NCI-H1417 (cell line): ENCODE data around the gene CLIC5.
A peak's percentile ranks its signal among the peaks of the same experiment; 100 is the strongest.

ENCODE experiments used
- DNase-seq, 3 experiments: peaks; one replicate each; lab custom pipeline; 2025; lab: John Stamatoyannopoulos, UW

CLIC5 gene

DNA sequence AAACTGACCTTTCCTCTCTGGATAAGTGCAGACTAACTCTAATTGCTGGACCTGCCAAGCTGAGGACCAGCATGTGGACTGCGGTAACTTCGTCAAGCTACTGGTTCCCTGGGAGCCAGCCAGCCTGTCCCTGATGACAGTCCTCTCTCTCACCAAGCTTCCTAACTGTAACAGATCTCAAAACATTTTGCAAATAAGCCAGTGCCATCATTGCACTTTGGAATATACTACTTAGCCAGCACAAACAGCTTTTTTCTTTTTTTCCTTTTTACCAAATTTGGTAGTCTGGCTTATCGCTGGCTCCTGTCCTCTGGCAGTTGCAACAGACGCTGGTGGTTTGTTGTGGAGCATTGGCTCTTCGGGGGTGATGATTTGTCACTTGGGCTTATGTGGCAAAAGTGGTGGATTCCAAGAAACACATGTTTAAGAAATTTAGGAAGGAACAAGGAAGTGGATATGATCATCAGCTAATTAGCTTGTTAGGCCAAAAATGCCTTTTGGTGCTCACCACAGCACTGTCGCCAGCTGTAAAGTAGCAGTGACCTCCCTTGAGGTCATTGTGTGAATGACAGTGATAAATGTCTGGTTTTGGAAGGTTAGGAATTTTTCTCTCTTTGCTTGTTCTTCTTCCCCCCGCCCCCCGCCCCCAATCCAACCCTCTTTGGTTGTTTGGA lies 171.7 kb downstream of the CLIC5 start:
- peak in 1 of 3 experiments; percentile 49 for DNase-seq

DNA sequence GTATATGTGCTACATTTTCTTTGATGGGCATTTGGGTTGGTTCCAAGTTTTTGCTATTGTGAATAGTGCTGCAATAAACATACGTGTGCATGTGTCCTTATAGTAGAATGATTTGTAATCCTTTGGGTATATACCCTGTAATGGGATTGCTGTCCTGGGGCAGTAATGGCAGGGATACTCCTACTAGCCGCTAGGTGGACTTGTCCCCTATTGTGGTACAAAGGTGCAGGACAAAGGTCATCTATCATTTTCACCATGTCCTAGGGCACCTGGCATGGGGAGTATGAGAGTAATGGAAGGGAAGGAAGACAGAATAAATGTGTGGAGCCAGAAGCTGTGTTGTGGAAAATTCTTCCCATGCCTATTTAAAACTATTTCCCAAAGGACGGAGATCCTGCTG lies 174.6 kb downstream of the CLIC5 start:
- no peak for DNase-seq

DNA sequence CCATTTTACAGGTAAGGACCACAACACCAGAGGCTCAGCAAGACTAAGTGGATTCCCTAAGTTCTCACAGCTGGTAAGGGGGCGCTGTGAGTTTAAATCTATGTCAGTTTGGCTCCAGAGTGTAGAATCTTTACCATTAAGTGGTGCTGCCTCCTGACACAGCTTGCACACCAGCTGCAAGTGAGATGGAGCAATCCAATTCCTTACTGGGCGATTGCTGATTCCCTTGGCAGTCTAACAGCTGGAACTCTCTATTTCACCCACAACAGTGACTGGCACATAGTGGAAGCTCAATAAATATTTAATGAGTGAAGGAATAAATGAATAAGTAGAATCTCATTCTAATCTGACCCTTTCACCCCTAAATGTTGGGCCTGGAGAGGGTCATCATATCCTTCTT lies 176.7 kb downstream of the CLIC5 start:
- DNase-seq = no peak

DNA sequence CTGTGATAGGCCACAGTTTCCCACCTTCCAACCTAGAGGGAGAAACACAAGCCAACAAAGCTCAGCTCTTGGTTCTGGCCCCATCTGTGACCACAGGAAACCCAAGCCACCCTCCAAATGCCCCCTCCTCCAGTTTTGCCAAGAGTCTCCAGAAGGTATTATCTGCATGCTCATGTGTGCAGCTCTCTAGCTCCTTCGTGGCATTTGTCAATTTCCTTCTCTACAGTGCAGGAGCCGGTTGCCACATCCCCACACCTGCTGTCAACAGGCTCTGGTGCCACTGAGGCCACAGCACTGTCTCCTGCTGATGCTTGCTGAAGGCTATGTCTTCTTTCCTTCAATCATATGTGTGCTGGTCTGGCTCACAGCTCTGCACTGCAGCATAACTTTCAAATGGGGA lies 177.2 kb downstream of the CLIC5 start:
- no peak for DNase-seq

DNA sequence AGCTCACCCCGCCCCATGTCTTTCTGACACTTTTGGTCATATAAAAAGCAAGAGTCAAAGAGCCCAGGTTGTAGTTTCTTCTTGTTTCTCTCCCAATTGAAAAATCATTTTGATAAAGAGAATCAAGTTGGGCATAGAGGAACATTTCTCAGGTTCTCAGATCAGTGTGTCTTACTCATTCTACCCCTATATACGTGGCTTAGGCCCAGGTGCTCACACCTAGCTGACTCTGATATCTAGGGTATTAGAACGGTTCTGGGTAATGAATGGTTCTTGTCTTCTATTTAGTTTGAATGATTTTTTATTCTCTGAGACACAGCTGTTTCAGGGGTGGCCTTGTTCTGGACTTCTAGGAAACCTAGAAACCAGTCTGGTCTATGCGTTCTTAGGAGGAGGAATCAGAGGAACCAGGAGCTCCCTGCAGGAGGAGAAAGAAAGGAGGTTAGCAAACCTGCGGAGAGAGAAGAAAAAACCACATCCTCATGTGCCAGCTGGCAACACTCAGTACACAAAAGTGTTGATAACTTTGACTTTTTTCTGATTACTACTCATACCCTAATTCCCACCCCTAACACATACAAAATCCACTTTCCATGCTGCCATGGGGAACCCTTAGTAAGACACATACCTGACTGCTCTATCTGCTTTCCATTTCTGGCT lies 178.0 kb downstream of the CLIC5 start:
- DNase-seq = no peak

DNA sequence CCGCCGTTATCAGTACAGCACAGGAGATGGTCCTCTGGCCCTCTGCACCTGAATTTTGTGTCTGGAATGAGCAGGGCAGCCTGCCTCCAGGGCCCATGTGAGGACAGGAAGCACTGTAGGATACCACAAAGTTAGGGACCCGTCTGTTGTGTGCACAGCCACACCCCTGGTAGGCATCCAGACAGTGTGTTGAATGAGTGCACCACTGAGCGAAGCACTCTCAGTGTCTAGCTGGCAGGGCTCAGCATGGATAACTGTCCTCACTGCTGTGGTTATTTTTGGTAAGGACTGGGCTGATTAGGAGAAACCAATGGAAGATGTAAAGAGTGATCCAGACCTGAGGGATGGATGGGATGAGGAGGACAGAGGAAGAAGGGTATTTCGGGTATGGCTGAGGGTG lies 178.7 kb downstream of the CLIC5 start:
- no peak for DNase-seq

DNA sequence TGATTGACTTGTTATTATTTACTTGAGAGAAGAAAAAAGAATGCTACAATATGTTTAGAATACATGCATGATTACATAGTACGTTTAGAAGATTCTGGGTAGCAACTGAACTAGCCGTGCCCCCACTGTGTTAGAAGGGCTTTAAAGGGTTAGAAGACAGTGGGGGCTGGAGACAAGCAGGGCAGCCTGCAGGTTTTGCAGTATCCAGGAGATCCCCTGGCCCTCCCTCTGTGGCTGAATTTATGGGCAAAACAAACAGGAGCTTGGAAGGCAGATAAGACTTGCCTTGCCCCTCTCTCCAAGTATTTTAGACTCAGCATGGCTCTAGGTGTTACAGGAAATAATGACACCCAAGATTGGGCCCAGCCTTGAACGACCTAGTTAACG lies 179.2 kb downstream of the CLIC5 start:
- no peak for DNase-seq

DNA sequence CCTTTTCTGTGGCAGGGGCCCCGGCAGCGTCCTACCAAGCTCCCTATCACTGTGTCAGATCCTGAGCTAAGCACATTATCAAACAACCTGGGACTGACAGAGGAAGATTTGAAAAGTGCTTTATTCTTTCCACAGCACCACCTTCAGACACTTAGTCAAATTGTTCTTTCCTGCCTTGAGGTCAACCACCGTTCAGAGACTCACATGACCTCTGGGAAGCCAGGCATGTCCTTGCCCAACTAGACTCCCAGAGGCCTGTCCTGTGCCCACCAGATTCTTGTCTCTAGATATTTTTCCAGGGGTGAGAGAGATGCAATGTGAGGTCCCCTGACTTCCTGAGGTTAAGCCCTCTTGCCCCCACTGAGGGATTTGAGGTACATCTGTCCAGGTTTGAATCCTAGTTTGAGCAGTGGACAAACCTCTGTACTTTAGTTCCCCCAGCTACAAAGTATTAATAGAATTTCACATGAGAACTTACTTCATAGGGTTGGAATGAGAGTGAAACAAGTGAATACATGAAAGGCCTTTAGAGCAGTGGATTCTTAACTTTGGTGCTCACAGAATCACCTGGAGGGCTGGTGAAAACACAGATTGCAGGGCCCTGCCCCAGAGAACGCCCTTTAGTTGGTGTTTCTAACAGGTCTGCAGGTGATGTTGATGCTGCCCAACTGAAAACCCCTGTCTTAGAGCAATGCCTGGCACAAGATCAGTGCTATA lies 179.8 kb downstream of the CLIC5 start:
- no peak for DNase-seq

DNA sequence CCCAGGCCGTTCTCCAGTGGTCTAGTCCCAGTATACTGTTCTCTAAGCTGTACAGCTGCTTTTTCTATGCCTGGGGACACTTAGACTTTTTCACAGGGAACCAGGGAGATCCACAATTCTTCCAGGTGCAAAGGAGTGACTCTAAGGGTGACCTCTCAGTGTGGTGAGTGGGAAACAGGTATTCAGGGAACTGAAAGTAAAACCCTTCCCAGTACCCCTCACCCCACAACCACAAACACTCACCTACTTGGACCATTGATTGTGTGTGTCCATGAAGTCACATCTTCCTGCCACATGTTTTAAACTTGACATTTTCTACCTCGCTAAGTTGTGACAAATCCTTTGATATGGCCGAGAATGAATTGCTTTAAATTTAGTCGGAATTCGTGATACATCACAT lies 183.6 kb downstream of the CLIC5 start:
- no peak for DNase-seq
